Right kidney (tissue), 1 donor: ENCODE results near the gene F8.
"Not testable (repeated sequence)": the region's sequence is repeated elsewhere in the genome, so short reads cannot be mapped to it uniquely, and the experiment has no call there.

Experiments
- DNase-seq: peaks from one replicate; pipeline ENCODE4 v3.0.0-alpha.2; 2016

The F8 gene

GRCh38 chrX:154986826-154987575 lies 35.5 kb downstream of the F8 start:
- no peak for DNase-seq

- DNase-seq, result peak; percentile 37
These were observed 41.5 kb downstream of the F8 start for GRCh38 chrX:154981116-154981411.

DNA sequence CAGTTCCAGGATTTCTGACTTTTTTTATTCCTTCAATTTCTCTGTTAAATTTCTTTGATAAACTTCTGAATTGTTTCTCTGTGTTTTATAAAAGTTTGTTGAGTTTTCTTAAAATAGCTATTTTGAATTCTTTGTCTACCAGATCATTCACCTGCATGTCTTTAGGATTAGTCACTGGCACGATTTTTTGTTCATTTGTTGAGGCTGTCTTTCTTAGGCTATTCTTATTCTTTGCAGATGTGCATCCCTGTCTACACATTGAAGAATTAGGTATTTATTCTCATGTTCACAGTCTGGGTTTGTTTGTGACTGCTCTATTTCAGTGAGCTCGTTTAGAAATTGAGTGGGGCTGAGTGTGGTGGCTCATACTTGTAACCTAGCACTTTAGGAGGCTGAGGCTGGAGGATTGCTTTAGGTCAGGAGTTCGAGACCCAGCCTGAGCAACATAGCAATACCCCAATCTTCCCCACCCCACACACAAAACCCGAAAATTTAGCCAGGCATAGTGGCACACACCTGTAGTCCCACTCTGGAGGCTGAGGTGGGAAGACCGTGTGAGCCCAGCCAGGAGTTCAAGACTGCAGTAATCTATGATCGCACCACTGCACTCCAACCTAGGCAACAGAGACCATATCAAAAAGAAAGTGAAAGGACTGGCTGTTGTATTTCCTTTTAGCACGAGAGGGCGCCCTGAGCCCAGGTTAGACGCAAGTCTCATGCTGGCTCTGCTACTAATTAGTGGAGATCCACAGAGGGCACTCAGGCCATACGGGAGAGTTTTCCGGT lies 42.0 kb downstream of the F8 start:
- DNase-seq, result peak; percentile 35

GRCh38 chrX:154979629-154980028 lies 42.9 kb downstream of the F8 start:
- DNase-seq, result no peak

DNA sequence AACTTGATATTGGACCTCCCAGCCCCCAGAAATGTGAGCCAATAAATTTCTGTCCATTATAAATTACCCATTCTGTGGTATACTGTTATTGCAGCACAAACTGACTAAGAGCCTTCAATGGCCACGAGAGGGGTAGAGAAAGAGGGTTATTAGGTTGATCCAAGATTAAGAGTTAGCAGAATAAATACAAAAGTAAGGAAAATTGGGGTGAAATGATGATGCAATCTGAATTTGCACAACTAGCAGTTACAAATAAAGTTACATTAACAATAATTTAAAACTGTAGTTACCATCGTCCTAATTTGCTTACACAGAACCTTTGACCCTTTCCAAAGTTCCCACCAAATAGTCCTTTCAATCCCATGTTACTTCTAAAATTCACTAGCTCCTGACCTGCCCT lies 54.2 kb downstream of the F8 start:
- DNase-seq, result no peak

- no peak for DNase-seq
These were observed 54.9 kb downstream of the F8 start for GRCh38 chrX:154967603-154968002.

- DNase-seq, result no peak
These were observed 60.6 kb downstream of the F8 start for GRCh38 chrX:154961947-154962346.

DNA sequence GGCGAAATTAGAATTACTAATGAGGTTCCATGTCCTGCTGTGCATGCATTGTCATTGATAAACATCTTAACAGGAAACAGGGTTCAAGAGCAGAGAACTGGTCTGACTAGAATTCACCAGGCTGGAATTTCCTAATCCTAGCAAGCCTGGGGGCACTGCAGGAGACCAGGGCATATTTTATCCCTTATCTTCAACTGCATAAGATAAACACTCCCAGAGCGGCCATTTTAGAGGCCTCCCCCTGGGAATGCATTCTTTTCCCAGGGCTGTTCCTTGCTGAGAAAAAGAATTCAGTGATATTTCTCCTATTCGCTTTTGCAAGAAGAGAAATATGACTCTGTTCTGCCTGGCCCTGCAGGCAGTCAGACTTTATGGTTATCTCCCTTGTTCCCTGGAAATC lies 66.7 kb downstream of the F8 start:
- DNase-seq, result not testable (repeated sequence)

GRCh38 chrX:154939265-154939664 lies 83.3 kb downstream of the F8 start:
- DNase-seq, result not testable (repeated sequence)

- DNase-seq, result not testable (repeated sequence)
These were observed 97.8 kb downstream of the F8 start for GRCh38 chrX:154924771-154925170.

DNA sequence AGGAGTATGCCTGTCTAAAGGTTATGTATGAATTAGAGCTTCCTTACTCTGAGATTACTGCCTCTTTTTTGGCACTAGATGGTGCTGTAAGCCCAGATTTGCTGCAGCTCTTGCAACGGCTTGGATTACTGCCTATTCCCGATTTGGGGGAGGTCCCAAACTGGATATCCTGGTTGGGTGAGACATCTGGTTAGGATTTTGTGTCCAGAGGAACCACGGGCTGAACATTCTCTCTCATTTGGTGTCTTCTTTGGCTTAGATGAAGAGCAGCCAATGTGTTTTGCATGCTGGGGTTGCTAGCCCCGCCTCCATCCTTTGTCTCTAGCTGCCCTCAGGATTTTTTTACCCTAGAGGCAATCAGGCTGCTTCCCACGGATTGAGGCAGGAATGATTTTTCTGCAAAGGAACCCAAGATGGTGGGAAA lies 104.5 kb downstream of the F8 start:
- DNase-seq, result peak; percentile 45

DNA sequence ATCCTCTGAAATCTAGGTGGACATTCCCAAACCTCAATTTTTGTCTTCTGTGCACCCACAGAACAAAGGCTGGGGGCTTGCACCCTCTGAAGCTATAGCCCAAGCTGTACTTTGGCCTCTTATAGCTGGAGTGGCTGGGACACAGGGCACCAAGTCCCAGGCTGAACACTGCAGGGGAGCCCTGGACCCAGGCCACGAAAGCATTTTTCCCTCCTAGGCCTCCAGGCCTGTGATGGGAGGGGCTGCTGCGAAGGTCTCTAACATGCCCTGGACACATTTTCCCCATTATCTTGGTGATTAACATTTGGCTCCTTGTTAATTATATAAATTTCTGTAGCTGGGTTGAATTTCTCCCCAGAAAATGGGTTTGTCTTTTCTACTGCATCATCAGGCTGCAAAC lies 108.5 kb downstream of the F8 start:
- no peak for DNase-seq

GRCh38 chrX:154910528-154910927 lies 112.0 kb downstream of the F8 start:
- not testable (repeated sequence) for DNase-seq

- DNase-seq, result not testable (repeated sequence)
These were observed 112.5 kb downstream of the F8 start for GRCh38 chrX:154910048-154910447.

DNA sequence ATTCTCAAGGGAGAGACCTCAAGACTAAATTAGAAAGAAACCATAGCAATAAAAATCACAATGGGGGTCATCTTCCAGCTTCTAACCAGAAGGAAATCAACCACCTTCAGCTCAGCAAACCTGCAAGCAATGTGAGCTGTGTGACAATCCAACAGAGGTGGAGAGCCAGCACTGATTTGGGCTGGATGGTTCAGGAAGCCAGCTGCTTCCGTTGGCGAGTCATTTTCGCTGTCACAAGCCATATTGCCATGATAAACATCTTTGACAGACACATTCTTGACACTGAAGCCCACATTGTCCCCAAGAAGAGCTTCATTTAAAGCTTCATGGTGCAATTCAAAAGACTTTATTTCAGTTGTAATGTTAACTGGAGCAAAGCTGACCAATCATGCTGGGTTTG lies 113.7 kb downstream of the F8 start:
- DNase-seq, result no peak

DNA sequence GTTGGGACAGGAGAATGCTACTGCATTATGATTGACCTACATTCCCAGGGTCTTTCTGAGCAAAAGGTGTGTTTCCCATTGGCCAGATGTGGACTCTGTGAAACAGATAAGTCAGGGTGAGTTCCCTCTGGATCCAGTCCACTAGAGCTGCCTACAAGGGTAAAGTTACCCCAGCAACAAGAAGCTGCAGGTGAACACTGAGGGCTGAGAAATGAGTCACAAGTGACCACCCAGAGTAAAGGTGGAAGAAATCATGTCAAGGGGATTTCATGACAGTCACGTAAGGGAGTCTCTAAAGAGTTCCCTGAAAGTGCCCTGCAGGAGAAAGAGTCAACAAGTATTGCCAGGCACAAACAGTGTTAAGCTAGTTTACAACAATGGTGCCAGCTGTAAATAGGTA lies 120.1 kb downstream of the F8 start:
- no peak for DNase-seq

- no peak for DNase-seq
These were observed 122.2 kb downstream of the F8 start for GRCh38 chrX:154900323-154900722.

DNA sequence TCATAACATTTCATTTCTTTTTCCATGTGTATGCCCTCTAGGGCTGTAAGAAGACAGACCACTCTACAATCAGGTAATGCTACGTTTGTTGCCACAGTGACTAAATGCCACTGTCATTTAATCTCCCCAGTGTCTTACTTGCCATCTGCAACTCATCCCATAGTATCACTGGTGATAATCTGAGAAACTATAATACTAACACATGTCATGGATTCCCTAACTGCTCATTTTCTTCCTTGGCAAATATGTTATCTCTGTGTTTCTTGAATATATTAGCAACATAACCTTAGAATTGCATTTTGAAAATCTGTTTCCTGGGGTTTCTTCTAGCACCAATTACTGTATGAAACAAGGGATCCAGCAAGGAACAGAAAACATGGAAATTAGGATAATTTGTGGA lies 130.2 kb downstream of the F8 start:
- no peak for DNase-seq

- DNase-seq, result no peak
These were observed 131.4 kb downstream of the F8 start for GRCh38 chrX:154890990-154891639.

- DNase-seq, result not testable (repeated sequence)
These were observed 135.7 kb downstream of the F8 start for GRCh38 chrX:154886789-154887221.

DNA sequence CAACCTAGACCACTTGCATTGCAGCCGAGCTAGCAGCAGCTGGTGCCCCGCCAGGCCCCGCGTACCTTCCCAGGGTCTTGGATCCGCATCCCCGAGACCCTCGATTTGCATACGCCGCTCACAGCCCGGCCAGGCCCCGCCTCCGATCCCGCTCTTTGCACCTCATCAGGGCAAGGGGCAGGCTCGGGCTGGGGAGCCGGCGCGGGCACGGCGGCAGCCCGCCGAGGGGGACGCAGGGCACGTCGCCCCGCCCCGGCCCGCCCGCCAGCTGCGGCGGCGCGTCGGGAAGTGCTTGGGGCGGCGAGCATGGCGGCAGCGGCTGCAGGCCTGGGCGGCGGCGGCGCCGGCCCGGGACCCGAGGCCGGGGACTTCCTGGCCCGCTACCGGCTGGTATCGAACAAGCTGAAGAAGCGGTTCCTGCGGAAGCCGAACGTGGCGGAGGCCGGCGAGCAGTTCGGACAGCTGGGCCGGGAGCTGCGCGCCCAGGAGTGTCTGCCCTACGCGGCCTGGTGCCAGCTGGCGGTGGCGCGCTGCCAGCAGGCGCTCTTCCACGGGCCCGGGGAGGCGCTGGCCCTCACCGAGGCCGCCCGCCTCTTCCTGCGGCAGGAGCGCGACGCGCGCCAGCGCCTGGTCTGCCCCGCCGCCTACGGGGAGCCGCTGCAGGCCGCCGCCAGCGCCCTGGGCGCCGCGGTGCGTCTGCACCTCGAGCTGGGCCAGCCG lies 136.3 kb downstream of the F8 start, which contains the start of gene F8A1:
Gene F8A1 (plus strand): TSS at position 287 of the 720 bp plus-strand sequence. CDS start 20 bp downstream, at position 307.
- DNase-seq, result not testable (repeated sequence)

- not testable (repeated sequence) for DNase-seq
These were observed 137.0 kb downstream of the F8 start for GRCh38 chrX:154885549-154885948.

DNA sequence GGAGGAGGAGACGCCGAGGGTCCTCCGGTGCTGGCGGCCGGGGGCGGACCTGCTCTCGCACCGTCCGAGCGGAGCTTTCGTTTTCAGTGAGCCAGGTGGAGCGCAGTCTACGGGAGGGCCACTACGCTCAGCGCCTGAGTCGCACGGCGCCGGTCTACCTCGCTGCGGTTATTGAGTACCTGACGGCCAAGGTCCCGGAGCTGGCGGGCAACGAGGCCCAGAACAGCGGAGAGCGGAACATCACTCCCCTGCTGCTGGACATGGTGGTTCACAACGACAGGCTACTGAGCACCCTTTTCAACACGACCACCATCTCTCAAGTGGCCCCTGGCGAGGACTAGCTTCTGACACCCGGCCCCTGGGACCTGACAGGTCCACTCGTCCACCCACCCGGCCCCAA lies 137.5 kb downstream of the F8 start:
- not testable (repeated sequence) for DNase-seq
